Measurements from ENCODE around the gene ZNF181.

GRCh38 chr19:34711890-34712289, 22.2 kb upstream of the ZNF181 start:
- TF ChIP-seq GATA3 (IDR thresholded peaks at IDR 0.05; ENCODE audit: low read depth, low read length), result no peak
- no peak for TF ChIP-seq GATA2 (IDR thresholded peaks at IDR 0.05; ENCODE audit: low read depth, low read length)
